ENCODE data around the gene NPAS3.

GRCh38 chr14:33449268-33449667 lies 510.6 kb downstream of the NPAS3 start:
- TF ChIP-seq GABPA (IDR thresholded peaks at IDR 0.05 in 1 of 2, conservative IDR thresholded peaks at IDR 0.05 in 1 of 2): no peak
- TF ChIP-seq TAF1 (conservative IDR thresholded peaks at IDR 0.05): no peak
- TF ChIP-seq, protein P1, sequence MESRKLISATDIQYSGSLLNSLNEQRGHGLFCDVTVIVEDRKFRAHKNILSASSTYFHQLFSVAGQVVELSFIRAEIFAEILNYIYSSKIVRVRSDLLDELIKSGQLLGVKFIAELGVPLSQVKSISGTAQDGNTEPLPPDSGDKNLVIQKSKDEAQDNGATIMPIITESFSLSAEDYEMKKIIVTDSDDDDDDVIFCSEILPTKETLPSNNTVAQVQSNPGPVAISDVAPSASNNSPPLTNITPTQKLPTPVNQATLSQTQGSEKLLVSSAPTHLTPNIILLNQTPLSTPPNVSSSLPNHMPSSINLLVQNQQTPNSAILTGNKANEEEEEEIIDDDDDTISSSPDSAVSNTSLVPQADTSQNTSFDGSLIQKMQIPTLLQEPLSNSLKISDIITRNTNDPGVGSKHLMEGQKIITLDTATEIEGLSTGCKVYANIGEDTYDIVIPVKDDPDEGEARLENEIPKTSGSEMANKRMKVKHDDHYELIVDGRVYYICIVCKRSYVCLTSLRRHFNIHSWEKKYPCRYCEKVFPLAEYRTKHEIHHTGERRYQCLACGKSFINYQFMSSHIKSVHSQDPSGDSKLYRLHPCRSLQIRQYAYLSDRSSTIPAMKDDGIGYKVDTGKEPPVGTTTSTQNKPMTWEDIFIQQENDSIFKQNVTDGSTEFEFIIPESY (IDR thresholded peaks at IDR 0.05): no peak
- no peak for TF ChIP-seq JUND (IDR thresholded peaks at IDR 0.05)
- no peak for TF ChIP-seq MAX (IDR thresholded peaks at IDR 0.05)
- TF ChIP-seq, protein P2, sequence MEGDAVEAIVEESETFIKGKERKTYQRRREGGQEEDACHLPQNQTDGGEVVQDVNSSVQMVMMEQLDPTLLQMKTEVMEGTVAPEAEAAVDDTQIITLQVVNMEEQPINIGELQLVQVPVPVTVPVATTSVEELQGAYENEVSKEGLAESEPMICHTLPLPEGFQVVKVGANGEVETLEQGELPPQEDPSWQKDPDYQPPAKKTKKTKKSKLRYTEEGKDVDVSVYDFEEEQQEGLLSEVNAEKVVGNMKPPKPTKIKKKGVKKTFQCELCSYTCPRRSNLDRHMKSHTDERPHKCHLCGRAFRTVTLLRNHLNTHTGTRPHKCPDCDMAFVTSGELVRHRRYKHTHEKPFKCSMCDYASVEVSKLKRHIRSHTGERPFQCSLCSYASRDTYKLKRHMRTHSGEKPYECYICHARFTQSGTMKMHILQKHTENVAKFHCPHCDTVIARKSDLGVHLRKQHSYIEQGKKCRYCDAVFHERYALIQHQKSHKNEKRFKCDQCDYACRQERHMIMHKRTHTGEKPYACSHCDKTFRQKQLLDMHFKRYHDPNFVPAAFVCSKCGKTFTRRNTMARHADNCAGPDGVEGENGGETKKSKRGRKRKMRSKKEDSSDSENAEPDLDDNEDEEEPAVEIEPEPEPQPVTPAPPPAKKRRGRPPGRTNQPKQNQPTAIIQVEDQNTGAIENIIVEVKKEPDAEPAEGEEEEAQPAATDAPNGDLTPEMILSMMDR (IDR thresholded peaks at IDR 0.05; ENCODE audit: low read depth, low read length, missing input control): no peak
- TF ChIP-seq REST (IDR thresholded peaks at IDR 0.05): no peak
- no peak for TF ChIP-seq ATF3 (IDR thresholded peaks at IDR 0.05)
- TF ChIP-seq RAD21 (IDR thresholded peaks at IDR 0.05): no peak
- TF ChIP-seq SP1 (IDR thresholded peaks at IDR 0.05): no peak

All from liver (tissue), 3 donors.